H1 (cell line): ENCODE measurements around the gene SNX20.

Experiments used
- CTCF ChIP-seq, 3 experiments: IDR thresholded peaks; 1 replicate in 2 of 3; 2 replicates in 1 of 3; pipeline versions ENCODE4 v1.5.1 to v1.6.1; 2011; ENCODE audit warnings: low read length in 3 of 3, mild to moderate bottlenecking in 3 of 3, inconsistent platforms in 2 of 3, low read depth in 1 of 3, moderate library complexity in 1 of 3; ENCODE audit not compliant: insufficient read depth in 1 of 3; ENCODE audit errors: control extremely low read depth in 1 of 3
- EGR1 ChIP-seq: IDR thresholded peaks from 2 replicates; pipeline ENCODE4 v1.6.1; 2011; ENCODE audit warnings: low read depth, low read length, borderline replicate concordance
- EP300 ChIP-seq, 2 experiments: IDR thresholded peaks; 1 replicate in 1 of 2; 2 replicates in 1 of 2; pipeline ENCODE4 v1.6.1; 2011 to 2012; ENCODE audit warnings: low read depth in 2 of 2, low read length in 2 of 2, mild to moderate bottlenecking in 2 of 2, borderline replicate concordance in 1 of 2, inconsistent platforms in 1 of 2, moderate library complexity in 1 of 2
- GABPA ChIP-seq: IDR thresholded peaks from 2 replicates; pipeline ENCODE4 v1.6.1; 2011; ENCODE audit warnings: mild to moderate bottlenecking, low read length, moderate library complexity, borderline replicate concordance; ENCODE audit not compliant: insufficient read depth
- HDAC2 ChIP-seq, 2 experiments: fragments of 300-600 bp in 1 of 2; sonication (generic) in 1 of 2; IDR thresholded peaks; 2 replicates each; pipeline ENCODE4 v1.6.1; 2011 to 2012; ENCODE audit warnings: low read depth in 2 of 2, low read length in 2 of 2, mild to moderate bottlenecking in 2 of 2, moderate library complexity in 2 of 2, borderline replicate concordance in 1 of 2, inconsistent platforms in 1 of 2
- JUN ChIP-seq: IDR thresholded peaks from 2 replicates; pipeline ENCODE4 v1.6.1; 2011; ENCODE audit warnings: low read depth, mild to moderate bottlenecking, improper control_type of control experiment, low read length
- POLR2A ChIP-seq, 2 experiments: IDR thresholded peaks; 1 replicate in 1 of 2; 2 replicates in 1 of 2; pipeline ENCODE4 v1.6.1; 2011; ENCODE audit warnings: low read depth in 2 of 2, low read length in 2 of 2, mild to moderate bottlenecking in 2 of 2; ENCODE audit errors: control extremely low read depth in 1 of 2
- RNF2 ChIP-seq: fragments of 200-900, 300-1000 bp; sonication (generic); IDR thresholded peaks from 2 replicates; pipeline ENCODE4 v1.7.1; 2016; ENCODE audit warnings: borderline replicate concordance, low read depth, mild to moderate bottlenecking, antibody characterized with exemption, low read length; ENCODE audit not compliant: poor library complexity, severe bottlenecking; ENCODE audit errors: missing control alignments

GRCh38 chr16:50666658-50667496 is 14.2 kb downstream of the SNX20 start:
- peak in 1 of 3 experiments; percentile 28; a peak in 2 of 4 replicates for TF ChIP-seq CTCF (IDR thresholded peaks at IDR 0.05; ENCODE audit: control extremely low read depth in 1 of 3, insufficient read depth in 1 of 3, low read depth in 1 of 3, low read length in 3 of 3)
- TF ChIP-seq EP300 (IDR thresholded peaks at IDR 0.05; ENCODE audit: borderline replicate concordance in 1 of 2, low read depth in 2 of 2, low read length in 2 of 2), result no peak
- no peak for TF ChIP-seq GABPA
- TF ChIP-seq RNF2, result no peak
- no peak for TF ChIP-seq POLR2A (IDR thresholded peaks at IDR 0.05; ENCODE audit: control extremely low read depth in 1 of 2, low read depth in 2 of 2, low read length in 2 of 2)
- TF ChIP-seq JUN, result no peak
- TF ChIP-seq EGR1, result no peak
- no peak for TF ChIP-seq HDAC2 (IDR thresholded peaks at IDR 0.05; ENCODE audit: borderline replicate concordance in 1 of 2, low read depth in 2 of 2, low read length in 2 of 2)
